NK-92 (cell line): Measurements from ENCODE around the gene CHD1L.
"Not testable (repeated sequence)": the region's sequence is repeated elsewhere in the genome, so short reads cannot be mapped to it uniquely, and the experiment has no call there.

Experiments used
- DNase-seq: peaks from one replicate; lab custom pipeline; 2025; ENCODE audit not compliant: unreplicated experiment; lab: John Stamatoyannopoulos, UW

The CHD1L gene

GRCh38 chr1:147242449-147243227 lies at the start of gene CHD1L:
TSS of gene CHD1L (plus strand) at chr1:147242684. CDS start at chr1:147242704, 20 bp downstream.
- DNase-seq, result peak; percentile 35

- DNase-seq, result not testable (repeated sequence)
Observed at GRCh38 chr1:147197324-147197723, 45.2 kb upstream of the CHD1L start.

GRCh38 chr1:147201276-147201675 lies 41.2 kb upstream of the CHD1L start:
- no peak for DNase-seq

DNA sequence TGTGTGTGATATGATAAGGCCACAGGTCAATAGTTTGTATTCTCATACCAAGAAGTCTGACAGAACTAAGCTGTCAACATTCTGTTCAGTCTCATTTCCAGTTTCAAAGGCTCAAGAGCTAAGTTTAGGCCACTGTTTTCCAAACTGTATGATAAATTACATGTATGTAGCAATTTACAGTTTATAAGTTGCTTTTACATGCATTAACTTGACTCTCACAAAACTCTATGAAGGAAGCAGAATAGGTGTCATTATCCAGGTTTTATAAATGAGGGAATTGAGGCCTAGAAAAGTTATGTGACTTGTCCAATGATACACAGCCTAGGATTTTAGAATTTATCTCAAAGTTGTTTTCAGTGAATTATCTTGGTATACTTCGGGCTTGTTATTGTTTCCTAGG lies 40.7 kb upstream of the CHD1L start:
- DNase-seq, result no peak

- DNase-seq, result no peak
Observed at GRCh38 chr1:147202576-147202975, 39.9 kb upstream of the CHD1L start.

DNA sequence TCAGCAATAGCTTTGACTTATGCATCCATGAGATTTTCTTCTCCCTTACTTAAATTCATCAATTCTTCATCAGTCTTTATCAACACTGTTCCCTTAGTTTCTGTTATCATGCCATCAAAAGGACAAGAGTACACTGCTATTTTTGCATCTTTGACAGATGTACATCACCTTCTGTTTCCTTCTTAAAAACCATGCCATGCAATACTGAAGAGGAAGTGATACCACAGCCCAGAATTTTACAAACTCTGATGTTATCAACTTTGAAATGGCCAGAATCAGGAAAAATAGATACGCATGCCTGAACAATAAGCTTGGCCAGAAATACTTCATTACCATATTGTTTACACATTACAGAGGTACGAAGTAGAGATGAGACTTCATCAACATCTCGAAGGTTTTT lies 38.4 kb upstream of the CHD1L start:
- no peak for DNase-seq

DNA sequence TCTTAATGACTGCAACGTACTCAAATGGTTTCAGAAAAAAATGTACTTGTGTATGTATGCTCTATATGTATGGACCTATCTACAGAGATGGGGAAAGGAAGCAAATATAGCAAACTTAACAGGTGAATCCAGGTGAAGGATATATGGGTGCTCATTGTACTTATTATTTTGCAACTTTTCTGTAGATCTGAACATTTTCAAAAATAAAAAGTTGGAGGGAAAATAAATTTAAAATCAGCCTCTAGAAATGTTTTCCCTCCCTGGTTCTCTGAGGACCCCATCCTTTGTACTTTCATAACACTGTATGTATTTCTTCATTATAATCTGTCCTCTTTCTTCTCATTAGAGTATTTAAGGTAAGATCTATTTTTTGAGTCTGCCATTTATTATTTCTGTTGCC lies 35.3 kb upstream of the CHD1L start:
- DNase-seq, result no peak

DNA sequence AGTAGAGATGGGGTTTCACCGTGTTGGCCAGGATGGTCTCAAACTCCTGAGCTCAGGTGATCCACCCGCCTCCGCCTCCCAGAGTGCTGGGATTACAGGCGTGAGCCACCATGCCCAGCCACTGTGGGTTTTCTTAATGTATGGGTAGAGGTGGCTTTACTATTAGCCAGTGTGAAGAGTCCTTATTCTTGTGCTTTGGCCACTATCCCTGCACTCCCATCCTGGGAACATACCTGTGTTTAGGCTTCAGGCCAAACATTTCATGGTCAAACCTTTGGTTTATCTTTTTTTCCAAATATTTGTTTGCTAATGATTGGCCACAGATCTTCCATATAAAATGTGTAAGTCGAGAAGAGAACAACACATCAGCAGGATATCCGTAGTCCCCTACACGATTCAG lies 33.9 kb upstream of the CHD1L start:
- DNase-seq, result no peak

GRCh38 chr1:147209825-147210821 lies 32.4 kb upstream of the CHD1L start:
- DNase-seq, result no peak

- no peak for DNase-seq
Observed at GRCh38 chr1:147210987-147211386, 31.5 kb upstream of the CHD1L start.

- DNase-seq, result no peak
Observed at GRCh38 chr1:147211577-147211976, 30.9 kb upstream of the CHD1L start.

DNA sequence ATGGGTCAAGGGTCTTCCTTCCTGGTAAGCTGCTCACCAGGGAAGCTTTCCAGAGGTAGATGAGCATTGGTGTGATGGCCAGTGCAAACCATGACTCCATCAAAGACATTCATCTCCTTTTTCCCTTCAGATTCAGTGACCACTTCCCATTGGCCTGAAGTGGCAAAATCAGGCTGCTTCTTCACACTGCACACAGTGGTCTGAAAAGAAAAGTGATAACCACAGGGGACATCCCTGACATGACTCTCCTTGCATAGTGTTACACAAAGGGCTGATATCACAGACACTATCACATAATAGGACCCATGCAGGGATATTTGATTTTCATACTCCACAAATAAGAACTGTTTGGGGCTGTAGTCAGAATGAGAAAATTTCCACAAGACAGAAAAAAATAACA lies 29.2 kb upstream of the CHD1L start:
- no peak for DNase-seq

- no peak for DNase-seq
Observed at GRCh38 chr1:147214325-147214724, 28.2 kb upstream of the CHD1L start.

GRCh38 chr1:147214842-147215539 lies 27.5 kb upstream of the CHD1L start:
- no peak for DNase-seq

- no peak for DNase-seq
Observed at GRCh38 chr1:147215540-147215916, 27.0 kb upstream of the CHD1L start.

DNA sequence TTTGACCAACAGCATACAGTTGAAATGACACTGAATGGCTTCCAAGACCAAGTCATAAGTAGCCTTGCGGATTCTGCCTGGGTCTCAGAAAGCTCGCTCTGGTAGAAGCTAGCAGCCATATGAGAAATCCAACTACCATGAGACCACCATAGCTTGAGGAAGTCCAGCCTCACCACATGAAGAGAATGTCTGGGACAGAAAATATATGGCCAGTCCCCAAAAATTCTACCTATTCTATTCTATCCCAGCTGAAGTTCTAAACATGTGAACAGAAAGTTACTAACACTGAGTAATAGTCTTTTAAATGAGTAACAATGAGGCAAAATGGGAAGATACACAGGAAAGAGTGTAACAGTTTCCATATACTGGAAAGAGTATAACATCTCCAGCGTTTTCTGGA lies 26.4 kb upstream of the CHD1L start:
- no peak for DNase-seq

DNA sequence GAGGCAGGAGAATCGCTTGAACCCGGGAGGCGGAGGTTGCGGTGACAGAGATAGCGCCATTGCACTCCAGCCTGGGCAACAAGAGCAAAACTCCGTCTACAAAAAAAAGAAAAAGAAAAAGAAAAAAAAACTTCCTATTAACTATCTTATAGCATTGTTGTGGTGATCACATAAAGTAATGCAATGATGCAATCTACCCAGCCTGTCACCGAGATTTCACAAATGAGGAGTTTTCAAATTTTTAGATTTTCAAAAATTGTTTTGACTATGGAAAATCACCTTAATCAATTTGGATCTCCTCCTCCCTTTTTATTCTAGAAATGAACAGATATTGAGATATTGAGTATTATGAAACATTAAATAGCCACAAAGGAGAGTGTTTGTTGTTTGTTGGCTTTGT lies 25.3 kb upstream of the CHD1L start:
- DNase-seq, result no peak

DNA sequence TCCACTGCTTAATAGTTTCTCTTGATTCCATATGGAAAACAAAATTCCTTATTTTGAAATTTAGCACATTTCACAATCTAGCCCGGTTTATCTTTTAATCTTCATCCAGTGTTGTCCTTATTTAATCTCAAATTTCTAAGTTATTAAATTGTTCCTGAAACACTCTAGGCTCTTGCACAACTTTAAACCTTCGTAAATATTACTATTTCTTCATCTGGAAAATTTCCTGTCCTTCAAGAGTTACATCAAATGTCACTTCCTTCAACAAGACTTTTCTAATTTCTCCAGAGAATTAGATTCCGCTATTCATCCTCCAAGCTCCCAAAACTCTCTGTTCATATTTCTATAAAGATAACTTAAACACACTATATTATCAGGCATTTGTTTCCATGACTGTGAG lies 23.9 kb upstream of the CHD1L start:
- no peak for DNase-seq

DNA sequence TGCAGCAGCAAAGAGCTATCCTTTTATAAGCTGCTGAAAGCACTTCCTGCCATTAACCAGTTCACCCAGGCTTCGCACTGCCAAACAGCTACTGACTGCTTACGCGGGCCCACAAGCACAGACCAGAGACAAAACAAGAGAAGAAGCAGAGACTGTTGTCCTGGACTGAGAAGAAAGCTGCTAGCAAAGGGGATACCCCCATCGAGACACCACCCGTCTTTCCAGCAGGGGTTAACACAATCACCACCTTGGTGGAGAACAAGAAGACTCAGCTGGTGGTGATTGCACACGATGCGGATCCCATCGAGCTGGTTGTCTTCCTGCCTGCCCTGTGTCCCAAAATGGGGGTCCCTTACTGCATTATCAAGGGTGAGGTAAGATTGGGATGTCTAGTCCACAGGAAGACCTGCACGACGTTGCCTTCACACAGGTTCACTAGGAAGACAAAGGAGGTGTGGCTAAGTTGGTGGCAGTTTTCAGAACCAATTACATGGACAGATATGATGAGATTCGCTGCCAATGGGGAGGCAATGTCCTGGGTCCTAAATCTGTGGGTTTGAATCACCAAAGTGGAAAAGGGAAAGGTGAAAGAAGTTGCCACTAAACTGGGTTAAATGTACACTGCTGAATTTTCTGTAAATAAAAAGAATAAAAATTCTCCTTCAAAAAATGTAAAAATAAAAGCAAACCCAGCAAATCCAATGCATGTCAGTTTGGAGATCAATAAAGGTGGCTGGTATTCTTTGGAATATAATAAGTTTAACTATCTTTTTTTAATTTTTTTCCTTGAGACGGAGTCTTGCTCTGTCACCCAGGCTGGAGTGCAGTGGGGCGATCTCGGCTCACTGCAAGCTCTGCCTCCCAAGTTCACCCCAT lies 18.5 kb upstream of the CHD1L start:
- no peak for DNase-seq

GRCh38 chr1:147225193-147225730 lies 17.2 kb upstream of the CHD1L start, which contains the start of gene FMO5:
TSS of gene FMO5 (minus strand) at chr1:147225339. CDS start at chr1:147225029, 310 bp downstream.
- DNase-seq, result no peak
